GM18858 (cell line): ENCODE data around the gene ANKRD63.

Experiments
- ATAC-seq: cut with Tn5 transposase; IDR thresholded peaks from one replicate; pipeline ENCODE4 v1.9.1; 2021; ENCODE audit not compliant: unreplicated experiment

The ANKRD63 gene

DNA sequence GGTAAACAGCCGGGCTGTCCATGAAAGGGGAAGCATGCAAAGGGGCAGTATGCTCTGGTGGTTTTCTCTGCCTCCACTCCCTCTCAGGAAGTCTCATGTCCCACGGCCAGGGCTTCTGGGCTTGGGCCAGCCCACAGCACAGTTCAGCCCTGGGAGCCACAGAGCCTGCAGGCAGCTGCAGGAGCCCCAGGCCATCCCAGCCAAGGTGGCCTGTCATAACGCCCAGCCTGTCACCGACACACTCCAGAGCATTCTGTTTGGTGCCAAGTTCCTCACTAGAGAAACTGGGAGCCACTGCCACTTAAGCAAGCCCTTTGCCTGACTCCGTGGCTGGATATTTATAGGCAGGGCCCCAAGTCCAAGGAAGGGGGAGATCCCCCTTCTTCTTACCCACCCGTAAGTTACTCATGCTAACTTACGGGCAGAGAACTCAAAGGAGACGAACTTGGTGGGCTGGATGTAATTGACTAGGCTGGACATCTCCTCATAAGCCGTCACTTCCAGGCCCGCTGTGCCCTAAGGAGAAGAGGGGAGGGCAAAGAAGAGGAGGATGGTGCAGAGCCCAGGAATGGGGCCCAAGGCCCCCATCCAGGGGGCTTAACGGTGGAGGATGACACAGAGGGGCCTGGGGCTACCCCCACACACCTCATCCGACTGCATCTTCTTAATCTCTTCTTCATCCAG lies 13.2 kb upstream of the ANKRD63 start:
- ATAC-seq = no peak

DNA sequence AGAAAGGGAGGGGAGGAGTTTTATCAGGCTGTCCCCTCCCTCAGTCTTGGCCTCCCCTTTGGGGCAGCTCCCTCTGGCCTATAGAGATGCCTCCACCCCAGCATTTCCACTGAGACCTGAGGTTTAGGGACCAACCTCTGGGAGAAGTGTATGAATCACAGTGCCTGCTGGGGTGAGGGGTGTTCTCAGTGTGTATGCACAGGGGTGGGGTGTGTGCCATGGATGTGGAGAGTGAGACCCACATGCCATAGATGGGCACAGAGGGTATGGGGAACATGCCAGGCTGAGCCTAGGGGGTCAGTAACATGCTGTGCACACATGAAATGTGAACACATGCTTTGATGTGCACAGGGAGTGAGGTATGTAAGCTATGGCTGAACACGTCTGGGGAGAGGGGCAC lies 12.4 kb upstream of the ANKRD63 start:
- ATAC-seq = no peak

DNA sequence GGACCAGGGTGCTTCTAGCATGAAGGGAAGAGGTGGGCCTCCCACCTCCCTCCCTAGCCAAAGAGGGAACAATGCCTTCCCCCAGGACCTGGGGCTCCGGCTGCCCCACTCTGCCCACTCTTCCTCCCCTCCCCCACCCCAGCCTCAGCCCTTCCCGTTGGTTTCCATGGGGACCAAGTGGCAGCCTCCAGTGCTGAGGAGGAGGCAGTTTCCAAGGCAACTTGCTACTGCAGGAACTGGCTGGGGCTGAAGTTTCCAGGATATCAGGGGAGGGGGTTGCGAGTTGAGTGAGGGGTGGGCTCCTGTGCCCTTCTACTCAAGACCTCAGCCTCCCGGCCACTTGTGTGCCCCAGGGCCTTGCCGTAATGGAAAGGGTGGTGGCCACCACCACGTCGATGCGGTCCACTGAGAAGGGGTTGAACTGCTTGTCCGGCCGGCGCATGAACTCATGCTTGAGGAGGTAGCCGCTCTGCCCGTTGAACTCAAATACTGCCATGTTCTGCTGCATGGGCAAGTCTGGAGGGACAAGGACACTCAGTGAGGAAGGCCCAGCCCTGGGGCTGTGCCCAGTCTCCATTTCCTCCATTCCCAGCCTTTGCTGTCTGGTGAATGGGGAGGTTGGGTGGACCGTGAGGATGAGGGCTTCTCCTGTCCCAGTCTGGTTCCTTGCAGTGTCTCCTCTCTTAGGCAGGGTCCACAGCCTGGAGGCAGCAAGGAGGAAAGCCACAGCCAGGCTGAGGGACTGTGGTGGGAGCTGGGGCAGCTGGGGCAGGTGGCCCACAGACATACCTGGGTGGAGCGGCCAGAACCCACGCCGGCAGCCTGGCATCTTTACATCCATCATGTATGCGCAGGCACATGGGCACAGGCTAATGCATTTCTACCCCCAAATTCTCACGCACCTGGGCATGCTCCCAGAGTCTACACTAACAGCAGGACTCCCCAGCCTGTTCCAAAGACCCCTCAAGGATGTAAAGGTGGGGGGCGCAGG lies 11.3 kb upstream of the ANKRD63 start:
- ATAC-seq = no peak

DNA sequence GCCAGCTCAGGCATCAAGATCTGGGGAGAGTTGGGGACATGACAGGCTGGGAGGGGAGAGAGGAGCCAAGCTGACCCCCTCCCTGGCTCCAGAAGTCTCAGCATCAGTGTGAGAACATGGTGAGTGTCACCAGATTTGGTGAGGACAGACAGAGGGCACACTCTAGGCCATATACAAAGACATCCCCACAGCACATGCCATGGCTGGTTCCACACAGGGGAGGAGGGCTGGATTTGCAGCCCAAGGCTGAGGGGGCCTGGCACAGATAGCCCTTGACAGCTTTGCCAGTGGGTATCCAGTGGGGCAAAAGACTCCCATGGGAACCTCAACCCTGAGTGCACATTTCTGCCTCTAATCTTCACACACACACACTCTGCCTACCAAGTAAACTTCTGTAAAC lies 10.1 kb upstream of the ANKRD63 start:
- no peak for ATAC-seq

DNA sequence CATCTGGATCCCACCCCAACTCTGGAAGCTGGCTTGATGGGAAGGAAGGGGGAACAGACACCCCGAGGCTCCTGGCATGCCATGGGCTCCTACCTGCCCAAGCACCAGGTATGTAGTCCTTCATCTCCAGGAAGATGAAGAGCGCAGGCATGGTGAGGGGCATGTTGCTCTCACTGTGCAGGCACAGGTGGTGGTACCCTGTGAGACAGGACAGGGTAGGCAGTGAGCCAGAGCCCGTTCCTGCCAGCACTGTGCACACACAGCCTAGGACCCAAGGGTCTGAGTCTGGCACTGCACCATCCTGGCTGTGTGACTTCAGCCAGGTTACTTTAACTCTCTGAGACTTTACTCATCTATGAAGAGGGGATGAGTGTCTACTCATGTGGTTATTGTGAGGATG lies 9.4 kb upstream of the ANKRD63 start:
- ATAC-seq = no peak

DNA sequence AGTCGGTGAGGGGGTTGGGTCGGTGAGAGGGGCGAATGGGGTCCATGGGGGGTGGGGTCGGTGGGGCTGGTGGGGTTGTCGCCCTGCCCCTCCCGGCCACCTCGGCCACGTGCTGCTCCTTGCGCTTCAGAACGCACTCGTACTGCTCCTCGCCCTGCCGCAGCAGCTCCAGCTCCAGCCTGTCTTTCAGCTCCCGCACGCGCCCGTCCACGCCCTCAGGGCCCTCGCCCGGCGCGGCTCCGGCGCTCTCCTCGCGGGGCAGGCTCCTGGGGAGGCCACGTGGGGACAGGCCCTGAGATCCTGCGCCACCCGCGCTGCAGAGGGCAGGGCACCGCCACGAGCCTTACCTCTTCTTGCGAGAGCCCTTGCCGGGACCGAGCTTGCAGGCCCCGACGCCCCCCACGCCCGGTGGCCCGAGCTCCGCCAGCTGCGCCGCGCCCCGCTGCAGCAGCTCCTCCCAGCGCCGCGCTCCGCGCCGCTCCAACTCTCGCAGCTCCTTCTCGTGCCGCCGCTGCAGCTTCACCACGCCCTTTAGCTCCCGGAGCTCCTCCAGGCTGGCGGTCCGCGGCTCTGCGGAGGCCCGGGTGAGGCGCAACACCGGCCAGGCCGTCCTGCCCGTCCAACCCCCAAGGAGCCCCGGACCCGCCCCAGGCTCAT lies 8.2 kb upstream of the ANKRD63 start:
- ATAC-seq = no peak

DNA sequence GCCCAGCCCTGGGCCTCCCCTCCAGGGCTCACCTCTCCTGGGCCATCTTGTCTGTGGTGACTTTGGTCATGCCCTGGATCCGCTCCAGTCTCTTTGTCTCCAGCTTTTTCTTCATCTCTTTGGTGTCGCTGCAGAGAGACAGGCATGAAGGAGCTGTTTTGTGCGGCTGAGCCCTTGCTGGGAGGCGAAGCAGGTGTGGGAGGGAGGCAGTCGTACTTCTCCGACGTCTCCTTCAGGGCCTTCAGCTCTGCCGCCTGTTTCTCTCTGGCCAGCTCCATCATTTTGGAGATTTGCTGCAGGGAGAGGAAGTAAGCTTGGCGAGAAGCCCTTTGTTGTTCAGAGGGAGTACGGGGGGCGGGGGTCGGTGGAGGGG lies 7.7 kb upstream of the ANKRD63 start:
- ATAC-seq = no peak

DNA sequence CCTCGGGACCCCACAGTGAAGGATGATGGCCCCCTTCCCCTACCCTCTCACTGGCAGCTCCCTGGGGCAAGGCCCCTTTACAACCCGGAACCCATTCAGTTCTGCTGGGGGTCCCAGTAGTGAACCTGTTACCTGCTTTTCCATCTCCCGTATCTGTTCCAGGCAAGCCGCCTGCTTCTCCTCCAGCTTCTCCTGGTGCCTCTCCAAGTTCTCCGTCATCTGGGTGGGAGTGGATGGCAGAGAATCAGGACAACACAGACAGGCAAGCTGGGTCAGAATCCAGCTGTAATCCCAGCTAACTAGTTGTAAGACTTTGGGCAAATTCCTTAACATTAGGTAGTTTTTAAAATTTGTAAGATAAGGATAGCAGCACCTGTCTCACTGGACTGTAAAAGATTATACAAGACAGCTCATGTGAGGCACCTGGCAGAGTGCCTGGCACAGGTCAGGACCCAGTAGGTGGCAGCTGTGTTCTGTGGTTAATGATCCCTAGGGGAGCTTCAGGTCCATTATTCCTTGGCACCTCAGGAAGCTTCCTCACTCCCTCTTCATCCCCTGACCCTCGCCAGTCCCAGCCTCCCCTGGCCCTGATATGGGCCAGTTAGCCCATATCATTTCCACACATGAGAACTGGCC lies 6.4 kb upstream of the ANKRD63 start:
- no peak for ATAC-seq

DNA sequence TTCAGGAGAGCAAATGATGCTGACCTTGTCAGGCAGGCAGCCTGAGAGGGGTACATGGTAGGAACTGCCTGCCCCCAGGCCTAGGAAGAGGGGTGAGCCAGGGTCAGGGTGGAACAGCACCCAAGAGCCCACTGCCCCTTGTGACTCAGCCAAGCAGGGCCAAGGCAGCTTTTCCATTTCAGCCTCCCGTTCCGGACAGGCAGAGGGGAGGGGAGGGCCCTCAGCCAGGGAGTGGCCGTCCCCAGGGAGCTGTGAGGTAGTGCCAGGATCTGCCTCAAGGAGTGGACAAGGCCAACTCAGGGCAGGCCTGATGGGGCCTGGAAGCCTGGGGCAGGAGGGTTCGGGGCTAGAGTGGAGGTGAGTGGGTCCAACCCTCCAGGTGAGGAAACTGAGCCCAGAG lies 5.1 kb upstream of the ANKRD63 start:
- ATAC-seq = no peak

DNA sequence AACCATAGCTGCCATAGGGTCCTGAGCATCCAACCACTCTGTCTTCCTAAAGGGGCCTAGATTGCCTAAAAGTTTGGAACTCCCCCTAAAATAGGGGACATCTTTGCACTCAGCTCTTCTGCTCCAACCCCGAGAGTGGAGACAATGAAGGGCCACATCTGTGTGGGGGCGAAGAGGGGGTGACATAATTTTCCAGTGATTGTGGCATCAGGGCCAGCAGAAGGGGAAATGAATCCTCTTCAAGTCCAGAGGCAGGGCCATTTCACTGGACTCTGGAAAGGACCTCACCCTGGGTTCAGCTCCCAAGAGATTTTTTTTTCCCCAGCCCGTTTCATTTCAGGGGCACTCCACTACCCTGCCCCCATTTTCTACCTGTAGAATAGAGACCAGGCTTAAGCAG lies 4.6 kb upstream of the ANKRD63 start:
- ATAC-seq = no peak

DNA sequence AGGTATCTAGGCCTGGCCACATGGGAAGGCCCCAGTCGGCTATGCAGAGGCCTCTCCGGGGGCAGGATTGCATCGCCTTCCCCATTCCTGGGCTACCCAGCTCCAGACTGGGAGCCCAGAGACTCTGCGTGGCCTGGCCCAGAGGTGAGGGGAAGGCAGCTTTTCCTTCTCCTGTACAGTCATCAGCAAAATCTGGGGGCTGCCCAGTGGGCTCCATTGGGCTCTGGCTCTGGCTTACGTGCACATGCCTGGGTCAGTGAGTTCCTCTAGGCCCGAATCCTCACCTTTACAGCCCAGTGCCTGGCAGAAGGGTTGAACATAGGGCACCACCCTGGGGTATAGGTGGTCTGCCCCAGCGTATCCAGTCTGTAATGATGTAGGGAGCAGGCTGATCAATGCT lies 3.9 kb upstream of the ANKRD63 start:
- ATAC-seq = no peak

DNA sequence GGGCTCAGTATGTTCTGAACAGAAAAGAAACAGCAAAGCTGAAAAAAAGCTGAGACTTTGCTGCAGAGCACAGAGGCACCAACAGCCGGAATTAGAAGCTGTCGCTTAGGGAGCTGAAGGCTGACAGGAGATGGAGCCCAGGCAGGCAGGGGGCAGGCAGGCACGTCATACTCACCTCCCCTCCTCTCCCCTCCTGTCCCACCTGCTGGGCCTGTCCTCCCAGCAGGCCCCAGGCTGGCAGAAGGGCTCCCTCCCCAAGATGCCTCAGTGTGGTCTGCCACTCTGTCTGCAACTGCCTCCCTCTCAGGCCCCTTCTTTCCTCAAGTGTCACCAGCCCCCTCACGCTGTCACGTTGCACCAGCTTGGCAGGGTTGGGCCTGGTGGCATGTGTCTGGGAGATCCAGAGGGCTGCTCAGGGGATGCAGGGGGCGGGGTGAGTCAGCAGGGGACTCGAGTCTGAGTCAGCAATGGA lies 3.2 kb upstream of the ANKRD63 start:
- ATAC-seq = no peak

DNA sequence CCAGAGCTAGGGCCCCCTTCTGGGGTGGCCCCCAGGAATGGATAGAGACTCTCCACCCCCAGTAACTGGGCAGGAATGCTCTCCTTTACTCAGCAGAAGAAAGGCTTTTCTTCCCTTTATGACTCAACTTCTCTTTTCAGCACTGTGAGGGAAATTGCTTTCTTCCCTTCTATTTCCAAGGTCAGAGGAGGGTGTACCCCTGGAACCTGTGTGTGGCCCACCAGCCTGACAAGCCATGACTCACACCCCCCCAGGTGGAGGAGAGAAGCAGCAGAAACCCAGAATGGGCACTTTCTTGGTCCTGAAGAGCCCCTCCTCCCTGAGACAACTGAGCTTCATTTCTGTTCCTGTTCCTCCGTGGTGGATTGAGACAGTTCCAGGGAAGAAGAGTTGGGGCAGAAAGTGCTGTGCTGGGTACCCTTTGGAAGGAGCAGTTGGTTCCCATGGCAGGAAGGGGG lies 2.7 kb upstream of the ANKRD63 start:
- ATAC-seq = no peak

DNA sequence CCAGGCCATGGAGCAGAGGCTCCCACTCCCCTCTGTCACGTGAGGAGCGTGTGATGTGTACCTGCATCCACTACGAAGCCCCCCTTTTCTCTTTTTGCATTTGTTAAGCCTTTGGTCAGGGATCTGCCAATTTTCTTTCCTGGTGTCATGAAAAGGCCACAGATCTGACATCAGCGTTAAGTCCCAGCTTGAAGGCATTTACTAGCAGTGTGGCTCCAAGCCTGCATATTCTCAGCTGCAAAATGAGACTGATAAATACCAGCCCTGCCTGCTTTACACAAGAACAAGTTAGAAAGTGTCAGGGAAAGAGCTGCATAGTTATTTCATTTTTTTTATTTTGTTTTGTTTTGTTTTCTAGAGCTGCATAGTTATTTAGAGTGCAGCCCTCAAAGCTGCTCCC lies 2.3 kb upstream of the ANKRD63 start:
- ATAC-seq = no peak

DNA sequence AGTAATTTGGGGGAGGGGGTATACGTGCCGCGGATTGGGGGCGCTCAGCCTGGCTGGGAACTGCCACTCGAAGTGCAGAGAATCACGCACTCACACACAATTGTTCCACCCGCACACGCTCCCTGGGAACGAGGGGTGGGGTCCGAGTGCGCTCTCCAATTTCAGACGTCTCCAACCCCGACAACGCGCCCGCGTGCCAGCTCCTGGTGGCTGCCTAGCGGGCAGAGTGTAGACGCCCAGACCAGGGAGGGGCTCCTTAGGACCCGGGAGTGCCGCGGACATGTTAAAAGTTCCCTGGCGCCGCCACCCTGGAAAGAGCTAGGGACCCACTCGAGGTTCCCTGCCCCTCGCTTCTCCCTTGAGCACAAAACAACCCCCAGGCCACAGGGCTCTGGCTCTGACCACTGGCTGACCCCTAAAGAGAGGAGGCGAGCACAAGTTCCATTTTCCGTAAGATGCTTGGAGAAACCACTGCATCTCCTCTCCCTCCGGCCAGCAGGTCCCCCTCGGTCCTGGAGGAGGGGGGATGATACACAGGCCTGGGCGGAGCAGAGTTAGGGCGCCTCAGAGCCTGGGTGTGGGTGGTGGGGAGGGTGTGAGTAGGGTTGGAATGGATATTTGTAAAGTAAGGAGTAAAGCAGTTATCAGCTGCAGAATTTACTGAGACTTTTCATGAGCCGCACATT lies 894 bp upstream of the ANKRD63 start:
- no peak for ATAC-seq

DNA sequence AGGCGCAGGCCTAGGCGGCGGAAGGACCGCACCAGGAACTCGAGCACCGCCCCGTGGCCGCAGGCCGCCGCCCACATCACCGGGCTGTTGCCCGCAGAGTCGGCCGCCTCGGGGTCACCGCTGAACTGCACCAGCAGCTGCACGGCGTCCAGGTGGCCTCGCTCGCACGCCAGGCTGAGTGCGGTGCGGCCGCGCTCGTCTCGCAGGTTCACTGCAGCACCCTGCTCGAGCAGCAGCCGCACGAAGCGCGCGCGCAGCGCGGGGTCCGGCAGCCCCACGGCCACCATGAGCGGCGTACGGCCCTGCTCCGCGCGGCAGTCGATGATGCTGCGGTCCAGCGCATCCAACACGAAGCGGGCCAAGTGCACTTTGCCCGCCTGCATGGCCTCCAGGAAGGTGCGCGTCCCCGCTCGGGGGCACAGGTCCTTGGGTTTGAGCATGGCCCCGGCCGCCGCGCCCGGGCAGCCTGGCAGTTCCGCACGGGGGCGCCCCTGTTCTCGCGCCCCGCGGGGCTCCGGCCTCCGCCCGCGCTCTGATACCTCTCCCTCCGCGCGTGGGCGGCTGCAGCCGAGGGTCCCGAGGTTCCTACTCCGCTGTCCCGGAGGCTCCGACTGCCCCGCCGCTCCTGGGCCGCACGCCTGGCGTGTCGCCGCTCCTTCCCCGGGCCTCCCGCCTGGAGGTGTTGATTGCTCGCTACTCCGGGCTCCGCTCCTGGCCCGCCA lies 556 bp downstream of the ANKRD63 start:
- ATAC-seq = no peak

DNA sequence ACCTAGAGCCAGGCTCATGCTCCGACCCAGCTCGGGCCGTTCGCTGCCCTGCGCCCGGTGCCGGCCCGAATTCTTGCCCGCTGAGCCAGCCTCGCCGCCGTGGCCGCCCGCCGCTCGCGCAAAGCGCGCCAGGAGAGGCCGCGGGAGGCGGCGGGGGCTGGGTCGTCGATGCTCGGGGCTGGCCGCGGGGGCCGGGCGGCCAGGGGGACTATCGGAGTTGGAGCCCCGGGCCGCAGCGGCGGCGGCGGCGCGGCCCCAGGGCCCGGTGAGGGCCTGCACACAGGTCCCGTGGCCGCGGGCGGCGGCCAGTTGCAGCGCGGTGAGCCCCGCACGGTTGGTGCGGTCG lies 1.1 kb downstream of the ANKRD63 start:
- no peak for ATAC-seq

DNA sequence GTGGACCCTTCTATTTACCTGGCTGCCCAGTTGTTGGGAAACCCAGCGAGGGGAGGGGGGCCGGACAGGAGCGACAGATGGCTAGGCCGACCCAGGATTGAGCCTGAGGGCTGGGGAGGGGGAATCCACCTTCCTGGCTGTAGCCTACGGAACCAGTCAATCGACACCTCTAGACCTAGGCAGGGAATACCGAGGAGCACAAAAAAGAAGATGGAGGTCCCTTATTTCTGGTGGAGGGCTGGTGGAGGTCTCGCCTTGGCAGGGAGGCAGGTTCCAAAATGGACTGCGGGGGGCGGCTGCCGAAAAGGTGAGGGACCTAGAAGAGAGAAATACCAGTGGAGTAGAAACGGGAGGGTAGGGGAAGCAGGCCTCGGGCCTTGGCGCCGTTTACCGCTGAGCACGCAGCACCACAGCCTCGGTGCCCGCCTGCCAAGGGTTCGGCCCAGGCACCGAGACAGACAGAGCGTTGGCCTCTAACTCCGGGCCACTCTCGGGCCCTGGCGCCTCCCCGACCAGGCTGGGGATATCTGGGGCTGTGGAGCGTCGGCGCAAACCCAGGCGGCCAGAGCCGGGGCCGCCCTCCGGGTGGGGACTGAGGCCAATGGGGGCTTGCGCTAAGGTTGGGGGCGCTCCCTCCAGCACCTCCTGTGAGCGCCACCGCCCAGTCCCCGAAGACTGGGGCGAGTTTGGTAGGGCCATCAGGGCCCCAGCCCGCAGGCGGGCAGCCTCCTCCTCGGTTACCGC lies 1.6 kb downstream of the ANKRD63 start:
- ATAC-seq = no peak

DNA sequence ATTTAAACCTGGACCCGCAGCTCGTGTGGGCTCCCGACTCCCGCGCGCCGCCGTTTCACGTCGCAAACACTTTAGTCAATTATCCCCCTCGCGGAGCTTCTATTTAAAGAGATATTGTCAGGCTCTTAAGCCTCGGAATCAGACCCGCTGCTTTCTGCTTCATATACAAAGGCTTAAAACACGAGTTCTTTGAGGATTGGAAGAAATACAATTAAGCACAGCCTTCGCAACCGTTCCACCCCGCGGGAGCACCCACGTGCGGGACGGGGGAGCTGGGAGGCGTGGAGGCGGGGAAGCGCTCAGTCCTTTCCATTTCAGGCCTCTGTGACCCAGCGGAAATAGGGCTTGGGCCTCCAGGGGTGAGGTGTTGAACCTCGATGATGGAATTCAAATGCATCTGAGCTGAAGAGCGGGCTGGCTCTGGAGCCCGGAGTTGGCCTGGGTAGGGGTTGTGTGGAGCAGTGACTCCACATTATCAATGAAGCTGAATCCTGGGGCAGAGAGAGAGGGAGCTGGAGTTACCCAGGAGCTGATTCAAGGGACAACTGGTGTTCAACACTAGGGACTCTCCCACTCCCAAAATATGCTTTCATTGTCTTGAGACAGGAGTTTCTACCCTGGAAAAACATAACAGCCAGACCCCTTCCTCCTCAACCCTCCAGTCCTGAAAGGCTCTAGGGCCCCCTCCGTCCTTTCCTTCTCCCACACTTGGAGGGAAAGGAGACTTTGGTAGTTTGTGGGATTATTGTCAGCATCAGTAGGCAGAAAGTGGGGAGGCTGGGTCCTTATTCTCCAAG lies 2.4 kb downstream of the ANKRD63 start:
- no peak for ATAC-seq
